Kidney glomerular epithelial cell (primary cell): ENCODE data around the gene PLEKHS1.

ENCODE experiments used
- DNase-seq: peaks from one replicate; lab custom pipeline; 2025; lab: John Stamatoyannopoulos, UW

Gene PLEKHS1

DNA sequence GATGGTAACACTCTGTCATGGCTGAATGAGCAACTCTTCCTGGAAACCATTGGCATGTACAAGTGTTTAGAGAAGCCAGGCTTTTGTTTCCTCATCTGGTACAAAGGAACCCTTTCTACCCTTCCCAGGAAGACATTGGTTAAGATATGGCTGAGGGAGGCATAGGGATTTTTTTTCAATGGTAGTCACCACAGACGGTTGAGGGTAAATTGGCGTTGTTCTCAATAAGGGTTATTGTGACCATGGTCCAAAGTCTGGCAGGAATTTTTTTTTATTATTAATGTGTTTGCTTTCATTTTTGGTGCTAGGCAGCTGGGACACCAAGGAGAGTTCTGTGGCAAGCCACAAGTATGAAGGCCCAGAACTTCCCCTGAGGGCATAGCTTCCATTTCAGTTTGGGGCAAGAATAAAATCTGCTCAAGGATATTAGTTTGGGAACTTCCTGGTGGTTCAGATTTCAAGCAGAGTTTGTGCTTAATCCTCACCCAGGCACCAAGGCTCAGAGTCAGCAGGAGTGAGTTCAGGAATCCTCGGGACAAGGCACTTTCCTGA, at the start of gene PLEKHS1:
TSS of gene PLEKHS1 (plus strand) at position 502 of the 552 bp plus-strand sequence. CDS start 3,596 bp downstream, outside the sequence.
- DNase-seq, result no peak

DNA sequence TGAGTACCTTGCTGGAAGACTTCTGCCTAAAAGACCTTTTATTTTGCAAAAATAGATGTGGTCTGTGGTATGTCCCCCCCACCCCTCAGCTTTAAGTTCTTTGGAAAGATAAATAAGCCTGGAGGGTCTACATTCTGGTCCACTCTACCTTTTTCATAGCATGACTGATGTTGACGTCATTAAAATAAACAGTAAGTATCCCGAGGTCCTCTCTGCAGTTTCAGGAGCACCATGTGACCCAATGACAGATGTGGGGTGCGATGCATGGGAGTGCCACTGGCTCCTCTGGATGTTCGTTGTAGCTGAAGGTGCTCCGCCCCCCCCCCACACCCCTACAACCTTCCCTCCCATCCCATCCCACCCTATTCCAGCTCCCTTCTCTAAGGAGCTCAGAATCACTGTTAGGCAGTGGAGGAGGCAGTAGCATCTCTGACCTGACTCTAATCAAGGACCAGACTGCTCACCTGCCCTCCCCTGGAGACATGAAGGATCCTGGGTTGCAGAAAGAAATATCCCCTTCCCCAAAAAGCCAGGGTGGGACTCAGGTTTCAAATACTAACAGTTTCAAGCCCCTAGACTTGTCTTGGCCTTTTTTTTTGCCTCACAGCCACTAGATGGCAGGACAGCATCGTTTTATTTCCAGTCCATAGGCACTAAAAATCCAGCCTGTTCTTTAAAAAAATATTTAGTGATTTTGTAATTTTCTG, 46.7 kb upstream of the PLEKHS1 start:
- DNase-seq, result peak; percentile 12

DNA sequence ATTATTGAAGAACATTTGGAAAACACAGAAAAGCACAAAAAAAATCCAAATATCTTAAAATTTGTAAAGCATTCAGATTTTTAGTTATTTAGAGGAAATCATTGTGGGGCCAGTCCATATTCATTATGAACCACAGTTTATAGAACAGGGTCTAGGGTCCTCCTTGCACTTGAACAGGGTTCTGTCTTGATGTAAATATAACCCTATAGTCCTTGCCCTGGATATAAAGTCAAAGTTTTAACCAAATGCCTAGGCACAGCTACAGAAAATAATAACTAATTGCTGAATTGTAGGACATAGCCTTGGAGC, 46.2 kb upstream of the PLEKHS1 start:
- DNase-seq, result no peak

DNA sequence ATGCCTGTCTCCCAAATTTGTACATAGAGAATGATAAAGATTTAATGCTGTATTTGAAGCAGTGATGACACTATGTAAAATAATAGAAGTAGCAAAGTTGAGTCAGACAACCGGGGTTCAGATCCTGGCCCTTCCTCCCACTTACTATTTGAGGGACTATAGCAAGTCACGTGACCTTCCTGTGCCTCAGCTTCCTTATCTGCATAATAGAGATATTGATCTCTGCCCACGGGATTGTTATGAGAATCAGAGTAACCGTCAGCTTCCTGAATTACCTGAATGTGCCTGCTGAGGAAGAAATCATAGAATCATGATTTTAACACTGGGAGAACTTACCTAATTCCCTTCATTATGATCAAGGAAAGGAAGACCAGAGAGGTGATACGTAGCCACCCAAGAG, 44.9 kb upstream of the PLEKHS1 start:
- no peak for DNase-seq

DNA sequence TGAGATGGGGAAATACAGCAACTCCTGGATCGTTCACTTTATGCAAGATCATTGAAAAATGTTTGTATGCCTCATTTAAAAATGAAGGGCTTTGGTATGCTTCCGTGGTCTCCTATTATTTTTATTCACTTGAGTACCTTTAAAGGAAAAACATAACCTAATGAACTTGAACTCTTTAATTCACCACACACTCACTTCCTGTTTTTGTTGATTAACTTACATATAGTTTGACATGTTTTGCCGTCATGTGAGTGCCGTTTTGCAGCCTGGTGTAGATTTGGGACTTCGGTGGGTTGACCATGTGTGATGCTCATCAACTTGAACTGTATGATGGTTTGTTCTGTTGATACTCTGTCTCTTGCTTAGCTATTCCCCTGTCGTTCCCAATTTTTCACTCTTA, 42.8 kb upstream of the PLEKHS1 start:
- no peak for DNase-seq

DNA sequence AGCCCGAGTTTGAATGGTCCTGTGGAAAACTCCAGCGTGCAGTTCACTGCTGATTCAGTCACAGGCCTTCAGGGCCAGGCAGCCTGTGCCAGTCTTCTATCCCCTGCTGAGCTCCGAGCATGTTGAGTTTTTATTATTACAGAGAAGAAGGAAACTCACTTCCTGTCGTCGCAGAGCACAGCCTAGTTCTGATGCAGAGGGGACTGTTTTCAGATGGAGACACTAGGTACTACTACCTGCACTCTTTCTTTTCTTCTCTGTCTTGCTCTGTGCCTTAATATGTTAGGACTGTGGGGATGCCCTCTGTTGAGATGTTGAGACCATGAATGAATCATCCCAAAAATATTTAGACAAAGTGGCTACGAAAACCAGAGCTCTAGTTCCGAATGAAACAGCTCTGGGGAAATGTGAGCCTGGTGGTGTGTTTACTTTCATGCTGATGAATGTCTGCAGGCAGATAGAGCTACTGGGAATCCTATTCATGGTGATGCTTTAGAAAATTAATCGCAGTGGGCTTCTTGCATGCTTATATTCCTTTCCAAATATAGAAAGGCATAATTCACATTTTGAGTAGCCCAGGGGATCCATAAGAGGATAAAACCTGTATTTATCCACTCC, 42.2 kb upstream of the PLEKHS1 start:
- DNase-seq, result peak; percentile 27

DNA sequence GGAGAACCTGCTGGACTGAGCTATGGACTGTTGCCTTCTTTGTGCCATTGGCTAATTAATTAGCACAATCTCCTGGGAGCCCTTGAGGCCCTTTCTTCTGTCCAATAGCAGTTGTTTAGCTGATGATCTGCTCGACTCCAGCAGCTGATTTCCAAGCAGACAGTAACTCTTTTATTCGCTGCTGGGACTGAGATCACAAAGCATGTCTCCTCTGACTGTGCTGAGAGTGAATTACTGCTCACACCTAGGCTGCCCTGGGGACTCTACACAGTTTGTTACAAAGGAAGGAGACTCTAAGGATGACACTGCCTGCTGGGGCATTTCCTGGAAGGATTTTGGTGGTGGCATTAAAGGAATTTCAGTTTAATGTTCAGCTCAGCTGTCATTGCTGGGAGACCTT, 40.3 kb upstream of the PLEKHS1 start:
- no peak for DNase-seq

DNA sequence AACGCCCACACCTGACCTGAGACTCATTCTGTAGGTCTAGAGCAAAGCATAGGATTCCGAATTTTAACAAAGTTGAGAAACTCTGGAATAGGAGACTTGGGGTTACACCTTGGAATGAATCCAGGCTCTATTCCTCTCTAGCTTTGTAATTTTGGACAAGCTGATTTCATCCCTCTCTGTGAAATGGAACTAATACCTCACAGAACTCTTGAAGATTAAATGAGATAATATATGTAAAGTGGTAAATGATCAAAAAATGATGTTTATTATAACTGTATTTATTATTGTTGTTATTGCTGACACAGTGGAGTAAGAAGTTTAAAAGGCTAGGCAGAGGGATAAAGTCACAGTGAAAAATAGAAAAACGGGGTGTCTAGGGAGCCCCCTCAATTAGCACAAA, 39.5 kb upstream of the PLEKHS1 start:
- DNase-seq, result no peak

DNA sequence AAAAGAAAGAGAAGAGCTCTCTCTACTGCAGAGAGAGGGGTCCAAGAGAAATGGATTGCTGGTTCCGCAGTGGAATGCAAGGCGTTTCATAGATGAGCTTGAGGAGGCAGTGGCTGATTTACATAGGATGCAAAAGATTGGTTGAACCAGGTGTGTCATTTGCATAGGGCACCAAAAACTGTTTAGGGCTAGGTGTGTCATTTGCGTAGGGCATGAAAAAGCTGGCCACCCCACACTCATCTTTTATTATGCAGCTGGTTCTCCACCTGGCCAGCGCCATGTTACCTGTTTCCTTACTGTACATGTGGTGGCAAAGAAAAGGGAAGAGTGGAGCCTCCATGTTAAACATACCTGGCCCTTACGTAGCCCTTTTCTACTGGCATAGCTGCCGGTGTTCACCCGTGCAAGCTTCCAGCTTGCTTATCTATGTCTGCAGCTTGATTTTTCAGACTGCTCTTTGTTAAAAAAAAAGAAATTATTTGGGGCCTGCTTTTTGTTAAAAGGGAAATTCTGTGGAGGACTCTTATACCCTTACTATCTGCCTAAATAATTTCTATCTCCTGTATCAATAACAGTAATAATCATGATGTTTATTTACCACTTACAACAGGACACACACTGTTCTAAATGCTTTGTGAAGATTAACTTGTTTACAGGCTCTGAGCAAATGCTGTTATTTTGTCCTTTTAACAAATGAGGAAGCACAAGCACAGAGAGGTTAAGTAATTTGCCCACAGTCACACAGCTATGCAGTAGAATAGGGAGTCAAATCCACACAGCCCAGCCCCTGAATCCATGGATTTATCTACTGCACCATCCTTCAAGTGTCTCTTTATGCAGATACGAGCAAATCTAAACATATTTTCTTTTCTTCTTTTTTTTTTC, 38.5 kb upstream of the PLEKHS1 start:
- DNase-seq, result no peak

DNA sequence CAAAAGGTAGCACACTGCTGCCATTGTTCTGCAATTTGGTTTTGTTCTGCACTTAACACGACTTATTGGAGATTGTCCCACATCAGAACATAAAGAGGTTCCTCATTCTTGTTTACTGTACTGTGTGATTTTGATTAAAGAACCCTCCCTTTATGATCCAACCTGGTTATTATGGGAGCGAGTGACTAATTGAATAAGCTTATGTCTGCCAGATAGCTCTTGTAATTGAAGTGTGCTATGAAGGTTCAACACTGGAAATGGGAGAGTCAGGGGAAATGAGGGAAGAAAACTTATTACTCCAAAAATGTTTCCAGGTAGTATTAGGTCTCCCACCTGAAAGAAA, 37.9 kb upstream of the PLEKHS1 start:
- no peak for DNase-seq

DNA sequence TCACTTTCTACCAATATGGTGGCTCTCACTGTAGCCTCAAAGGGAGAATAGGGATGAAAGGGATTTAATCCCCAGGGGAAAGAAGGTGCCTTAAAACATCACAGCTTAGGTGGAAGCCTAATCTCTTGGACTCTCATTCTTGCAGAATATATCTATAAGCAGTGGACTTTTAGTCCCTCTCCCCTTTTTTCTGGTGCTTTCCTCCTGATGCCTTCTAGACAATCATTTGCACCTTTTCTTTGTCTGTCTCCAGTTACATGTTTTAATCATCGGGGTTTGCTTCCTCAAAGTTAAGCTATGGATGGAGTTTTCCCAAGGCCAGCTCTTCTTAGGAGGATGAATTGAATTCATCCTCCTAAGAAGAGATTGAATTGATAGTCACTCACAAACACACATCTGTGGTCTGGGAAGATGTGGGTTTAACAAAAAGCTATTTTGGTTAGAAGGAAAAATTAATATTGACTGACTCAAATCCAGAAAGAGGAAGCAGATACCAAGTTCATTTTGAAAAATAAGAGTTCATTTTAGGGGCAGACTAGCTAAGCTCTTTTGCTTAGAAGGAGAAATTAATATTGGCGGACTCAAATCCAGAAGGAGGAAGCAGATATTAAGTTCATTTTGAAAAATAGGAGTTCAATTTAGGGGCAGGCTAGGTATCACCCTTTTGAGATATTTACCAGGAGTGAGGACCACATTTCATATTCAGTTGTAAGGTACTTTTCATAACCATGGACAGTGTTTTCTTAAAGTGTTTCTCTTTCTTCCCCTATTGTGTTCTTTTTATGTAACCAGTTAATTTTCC, 35.2 kb upstream of the PLEKHS1 start:
- DNase-seq, result no peak

DNA sequence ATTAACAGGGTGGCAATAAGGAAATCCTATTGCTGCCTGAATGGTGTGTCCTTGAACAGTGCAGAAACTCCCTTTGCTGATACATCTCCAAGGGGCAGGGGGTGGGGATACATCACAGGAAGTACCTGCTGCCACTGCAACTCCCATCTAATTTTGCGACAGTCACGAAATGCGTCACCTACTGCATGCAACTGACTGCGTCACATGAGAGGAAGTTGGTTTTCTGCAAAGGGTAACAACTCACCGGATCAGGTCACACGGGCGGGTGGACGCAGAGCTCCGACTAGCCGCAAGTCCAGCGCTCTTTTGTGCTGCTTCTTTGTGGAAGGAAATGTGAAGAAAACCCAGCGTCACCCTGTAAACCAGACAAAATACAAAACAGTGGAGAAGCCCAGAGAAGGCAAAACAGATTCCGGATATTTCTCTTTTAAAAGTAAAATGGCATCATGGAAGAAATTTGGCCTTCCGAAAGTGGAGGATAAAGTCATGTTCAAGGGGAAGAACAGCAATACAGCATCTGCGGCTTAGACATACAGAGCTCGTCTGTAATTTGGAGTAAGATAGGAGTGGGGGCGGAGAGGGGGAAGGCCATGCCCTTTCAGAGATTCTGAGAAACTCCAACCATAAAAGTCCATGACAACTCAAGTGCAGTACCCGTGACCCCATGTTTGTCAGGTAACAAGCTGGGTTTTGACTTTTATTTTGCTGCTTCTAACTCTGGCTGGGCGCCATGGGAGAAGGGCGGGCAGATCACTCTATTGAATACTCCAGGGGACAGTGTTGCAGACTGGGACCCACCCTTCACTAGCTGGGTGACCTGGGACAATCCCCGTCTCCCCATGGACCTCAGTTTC, 32.3 kb upstream of the PLEKHS1 start:
- DNase-seq, result no peak

DNA sequence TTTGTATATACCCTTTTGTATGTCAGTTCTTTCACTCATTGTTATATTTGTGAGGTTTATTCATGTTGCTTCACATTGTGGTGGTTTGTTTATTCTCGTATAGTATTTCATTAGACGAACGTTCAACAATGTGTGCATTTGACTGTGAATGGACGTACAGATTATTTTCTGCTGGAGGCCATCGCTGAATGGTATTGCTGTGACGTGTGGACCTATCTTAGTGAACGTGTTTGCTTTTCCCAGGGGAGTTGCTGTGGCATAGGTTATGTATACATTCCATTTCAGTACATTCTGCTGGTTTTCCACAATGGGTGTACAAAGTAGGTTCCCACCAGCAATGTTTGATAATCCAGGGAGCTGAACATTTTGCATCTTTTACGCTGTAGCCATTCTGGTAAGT, 31.1 kb upstream of the PLEKHS1 start:
- DNase-seq, result no peak

DNA sequence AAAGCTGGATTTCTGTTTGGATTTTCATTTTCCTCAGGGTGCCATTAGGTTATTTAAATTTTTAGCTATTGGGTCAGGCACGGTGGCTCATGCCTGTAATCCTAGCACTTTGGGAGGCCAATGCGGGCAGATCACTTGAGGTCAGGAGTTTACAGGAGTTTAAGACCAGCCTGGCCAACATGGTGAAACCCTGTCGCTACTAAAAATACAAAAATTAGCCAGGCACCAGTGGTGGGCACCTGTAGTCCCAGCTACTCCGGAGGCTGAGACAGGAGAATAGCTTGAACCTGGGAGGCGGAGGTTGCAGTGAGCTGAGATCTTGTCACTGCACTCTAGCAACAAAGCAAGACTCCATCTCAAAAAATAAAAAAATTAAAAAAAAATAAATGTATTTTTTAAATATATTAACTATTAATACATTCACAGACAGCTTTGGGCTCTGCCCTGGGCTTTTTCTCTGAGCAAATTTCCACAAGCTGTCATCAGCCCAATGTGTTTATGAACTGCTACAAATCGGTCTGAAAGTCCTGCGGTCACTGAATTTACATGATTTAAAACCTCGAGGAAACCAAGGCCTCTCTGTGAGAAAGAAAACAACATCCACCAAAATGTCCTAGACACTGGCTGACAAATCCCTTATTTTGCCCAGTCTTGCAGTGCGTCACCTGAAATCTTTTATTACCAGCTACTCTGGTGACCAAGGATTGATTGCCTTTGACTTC, 19.2 kb upstream of the PLEKHS1 start:
- DNase-seq, result no peak

DNA sequence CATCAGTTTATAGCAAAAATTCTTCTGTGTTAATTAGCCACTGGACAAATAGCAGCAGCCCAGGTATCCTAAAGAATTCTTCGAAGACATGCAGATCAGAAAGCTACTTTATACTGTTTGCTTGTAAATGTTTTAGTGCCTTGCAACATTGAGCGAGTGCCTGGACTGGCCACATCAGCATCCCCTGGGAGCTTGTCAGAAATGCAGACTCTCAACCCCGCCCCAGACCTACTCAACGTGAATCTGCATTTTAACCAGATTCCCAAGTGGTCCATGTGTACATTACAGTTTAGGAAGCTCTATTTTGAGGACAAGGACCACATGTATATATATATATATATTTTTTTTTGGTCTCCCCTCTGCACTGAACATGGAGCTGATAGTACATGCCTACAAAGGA, 18.5 kb upstream of the PLEKHS1 start:
- no peak for DNase-seq

DNA sequence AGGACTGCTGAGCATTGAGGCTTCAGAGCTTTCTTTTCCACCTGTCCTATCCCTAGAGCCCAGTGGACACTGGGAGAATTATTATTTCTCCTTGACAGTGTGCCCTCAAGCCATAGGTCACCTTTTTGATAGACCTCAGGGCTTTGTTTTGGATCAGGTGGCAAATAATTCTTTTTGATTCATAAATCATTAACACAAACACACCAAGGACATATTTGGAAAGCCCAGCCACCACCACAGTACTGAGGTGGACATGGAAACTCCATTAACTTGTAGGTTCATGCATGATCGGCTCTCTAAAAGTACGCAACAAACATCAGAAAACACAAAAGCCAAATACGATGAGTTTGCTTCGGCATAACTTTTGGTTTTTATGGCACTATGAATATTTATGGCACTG, 17.8 kb upstream of the PLEKHS1 start:
- no peak for DNase-seq

DNA sequence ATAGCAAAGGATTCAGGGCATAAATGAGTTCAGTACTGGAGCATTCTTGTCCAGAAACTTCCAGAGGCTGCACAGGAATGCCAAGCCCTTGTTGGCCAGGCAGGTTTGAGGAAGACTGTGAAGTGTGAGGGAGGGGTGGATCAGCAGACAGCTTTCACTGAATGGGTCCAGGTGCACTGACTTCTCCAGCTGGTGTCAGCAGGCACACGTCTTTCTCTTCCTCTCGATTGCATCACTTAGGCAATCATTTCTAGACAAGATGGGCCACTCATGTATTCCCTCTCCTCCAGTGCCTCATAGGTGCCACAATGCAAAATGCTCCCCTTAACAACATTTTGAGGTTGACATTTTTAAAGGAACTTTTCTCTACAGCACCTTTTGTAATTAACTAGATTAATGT, 15.6 kb upstream of the PLEKHS1 start:
- peak; percentile 28 for DNase-seq

DNA sequence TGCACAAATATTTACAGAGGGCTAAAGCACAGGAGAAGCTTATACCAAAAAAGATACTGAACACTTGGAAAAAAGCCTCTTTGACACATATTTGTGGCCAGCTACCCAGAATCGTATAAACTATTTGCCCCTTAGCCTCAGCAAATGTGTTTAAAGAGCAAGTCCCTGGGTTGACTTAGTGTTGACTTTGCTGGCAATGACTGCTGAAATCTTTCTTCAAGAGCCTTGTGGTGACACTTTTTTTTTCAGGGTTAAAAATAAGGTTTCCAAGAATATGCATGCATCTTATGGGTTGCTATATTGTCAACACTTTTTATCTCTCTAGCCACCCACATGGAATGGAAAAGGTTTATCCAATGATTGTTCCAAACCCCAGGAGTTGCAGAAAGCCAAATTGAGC, 14.9 kb upstream of the PLEKHS1 start:
- DNase-seq, result no peak

DNA sequence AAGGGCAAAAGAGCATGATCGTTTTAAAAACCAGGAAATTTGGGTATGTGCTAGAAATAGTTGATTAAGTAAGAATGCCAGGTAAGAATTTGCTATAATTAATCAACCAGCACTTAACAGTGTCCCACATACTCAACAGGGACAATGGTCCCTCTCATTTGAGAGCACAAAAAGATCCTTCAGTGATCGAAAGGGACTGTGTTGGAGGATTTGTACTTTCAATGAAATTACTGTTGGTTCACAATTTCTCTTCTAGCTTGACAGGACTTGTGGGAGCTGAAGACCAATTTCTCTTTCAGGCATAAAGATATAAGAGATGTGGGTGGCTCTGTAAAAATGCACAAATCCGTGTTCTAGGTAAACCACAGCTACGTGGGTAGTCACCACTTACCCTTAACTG, 12.5 kb upstream of the PLEKHS1 start:
- no peak for DNase-seq

DNA sequence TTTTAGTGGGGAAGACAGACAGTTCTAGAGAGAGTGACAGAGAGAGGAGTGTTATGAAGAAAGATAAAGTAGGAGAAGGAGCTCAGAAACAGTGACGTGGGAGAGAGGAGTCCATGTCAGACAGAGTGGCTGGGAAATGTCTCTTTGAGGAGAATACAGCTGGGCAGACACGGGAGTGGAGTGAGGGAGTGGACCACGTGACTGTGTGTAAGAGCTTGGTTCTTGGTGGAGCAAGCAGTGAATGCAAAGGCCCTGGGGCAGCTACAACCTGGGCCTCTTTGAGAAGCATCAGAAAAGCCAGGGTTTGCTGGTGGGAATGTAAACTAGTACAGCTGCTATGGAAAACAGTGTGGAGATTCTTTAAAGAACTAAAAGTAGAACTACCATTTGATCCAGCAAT, 11.9 kb upstream of the PLEKHS1 start:
- no peak for DNase-seq

DNA sequence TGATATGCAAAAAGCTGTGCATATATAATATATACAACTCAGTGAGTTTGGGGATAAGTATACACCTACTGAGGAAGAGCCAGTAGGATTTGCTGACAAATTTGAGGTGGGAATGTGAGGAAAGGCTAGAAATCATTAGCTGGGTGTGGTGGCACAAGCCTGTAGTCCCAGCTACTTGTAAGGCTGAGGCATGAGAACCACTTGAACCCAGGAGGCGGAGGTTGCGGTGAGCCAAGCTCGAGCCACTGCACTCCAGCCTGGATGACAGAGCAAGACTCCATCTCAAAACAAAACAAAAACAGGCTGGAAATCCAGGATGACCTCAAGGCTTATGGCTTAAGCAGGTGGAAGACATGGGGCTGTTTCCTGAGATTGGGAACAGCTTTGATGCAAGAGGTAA, 10.6 kb upstream of the PLEKHS1 start:
- no peak for DNase-seq
